ENCODE measurements around the gene ADAMTSL1.

ADAMTSL1 gene

DNA sequence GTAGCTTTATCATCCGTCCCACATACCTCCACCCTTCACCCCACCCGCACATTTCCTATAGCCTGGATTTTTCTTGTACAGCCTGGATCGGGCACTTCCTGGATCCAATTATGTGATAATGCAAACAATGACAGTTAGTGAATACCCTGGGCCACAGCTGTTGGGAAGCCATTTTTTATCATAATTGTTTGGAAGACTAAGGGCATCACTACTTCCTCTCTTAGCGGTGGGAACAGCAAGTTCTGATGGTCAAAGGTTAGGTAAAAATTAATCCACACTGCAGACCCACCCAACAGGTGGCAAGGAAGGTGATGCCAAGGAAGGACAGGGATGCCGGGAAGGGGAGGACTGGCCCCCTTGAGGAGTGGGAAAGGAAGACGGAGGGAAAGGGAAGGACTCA, 375.3 kb downstream of the ADAMTSL1 start:
- no peak for DNase-seq (ENCODE audit: low read depth in 1 of 2, low spot score in 1 of 2)
- Histone ChIP-seq H3K27me3 (ENCODE audit: insufficient read depth, poor library complexity, severe bottlenecking) (no peaks in the 10 kb centered on the region), H3K4me3 (replicated peaks; ENCODE audit: insufficient read depth, low read length) (no peak overlapping the region), H3K27ac (replicated peaks) (no peak overlapping the region)
- TF ChIP-seq POLR2AphosphoS5 (IDR thresholded peaks at IDR 0.05; ENCODE audit: low read depth), result no peak
- TF ChIP-seq, protein P1, sequence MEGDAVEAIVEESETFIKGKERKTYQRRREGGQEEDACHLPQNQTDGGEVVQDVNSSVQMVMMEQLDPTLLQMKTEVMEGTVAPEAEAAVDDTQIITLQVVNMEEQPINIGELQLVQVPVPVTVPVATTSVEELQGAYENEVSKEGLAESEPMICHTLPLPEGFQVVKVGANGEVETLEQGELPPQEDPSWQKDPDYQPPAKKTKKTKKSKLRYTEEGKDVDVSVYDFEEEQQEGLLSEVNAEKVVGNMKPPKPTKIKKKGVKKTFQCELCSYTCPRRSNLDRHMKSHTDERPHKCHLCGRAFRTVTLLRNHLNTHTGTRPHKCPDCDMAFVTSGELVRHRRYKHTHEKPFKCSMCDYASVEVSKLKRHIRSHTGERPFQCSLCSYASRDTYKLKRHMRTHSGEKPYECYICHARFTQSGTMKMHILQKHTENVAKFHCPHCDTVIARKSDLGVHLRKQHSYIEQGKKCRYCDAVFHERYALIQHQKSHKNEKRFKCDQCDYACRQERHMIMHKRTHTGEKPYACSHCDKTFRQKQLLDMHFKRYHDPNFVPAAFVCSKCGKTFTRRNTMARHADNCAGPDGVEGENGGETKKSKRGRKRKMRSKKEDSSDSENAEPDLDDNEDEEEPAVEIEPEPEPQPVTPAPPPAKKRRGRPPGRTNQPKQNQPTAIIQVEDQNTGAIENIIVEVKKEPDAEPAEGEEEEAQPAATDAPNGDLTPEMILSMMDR (IDR thresholded peaks at IDR 0.05; ENCODE audit: insufficient read depth, low read length), result no peak
- no peak for TF ChIP-seq GABPA (IDR thresholded peaks at IDR 0.05; ENCODE audit: low read depth)
- TF ChIP-seq SPI1 (IDR thresholded peaks at IDR 0.05; ENCODE audit: borderline replicate concordance, low read depth), result no peak
- TF ChIP-seq REST (IDR thresholded peaks at IDR 0.05; ENCODE audit: insufficient replicate concordance, low read depth), result no peak

- Histone ChIP-seq H3K4me3 (replicated peaks; ENCODE audit: insufficient read depth, low read length) (no peak overlapping the region), H3K27ac (replicated peaks) (no peak overlapping the region), H3K27me3 (ENCODE audit: insufficient read depth, poor library complexity, severe bottlenecking) (no peaks in the 10 kb centered on the region)
- no peak for DNase-seq (ENCODE audit: low read depth in 1 of 2, low spot score in 1 of 2)
- no peak for TF ChIP-seq GABPA (IDR thresholded peaks at IDR 0.05; ENCODE audit: low read depth)
These were observed 376.1 kb downstream of the ADAMTSL1 start for GRCh38 chr9:18849890-18850677.

DNA sequence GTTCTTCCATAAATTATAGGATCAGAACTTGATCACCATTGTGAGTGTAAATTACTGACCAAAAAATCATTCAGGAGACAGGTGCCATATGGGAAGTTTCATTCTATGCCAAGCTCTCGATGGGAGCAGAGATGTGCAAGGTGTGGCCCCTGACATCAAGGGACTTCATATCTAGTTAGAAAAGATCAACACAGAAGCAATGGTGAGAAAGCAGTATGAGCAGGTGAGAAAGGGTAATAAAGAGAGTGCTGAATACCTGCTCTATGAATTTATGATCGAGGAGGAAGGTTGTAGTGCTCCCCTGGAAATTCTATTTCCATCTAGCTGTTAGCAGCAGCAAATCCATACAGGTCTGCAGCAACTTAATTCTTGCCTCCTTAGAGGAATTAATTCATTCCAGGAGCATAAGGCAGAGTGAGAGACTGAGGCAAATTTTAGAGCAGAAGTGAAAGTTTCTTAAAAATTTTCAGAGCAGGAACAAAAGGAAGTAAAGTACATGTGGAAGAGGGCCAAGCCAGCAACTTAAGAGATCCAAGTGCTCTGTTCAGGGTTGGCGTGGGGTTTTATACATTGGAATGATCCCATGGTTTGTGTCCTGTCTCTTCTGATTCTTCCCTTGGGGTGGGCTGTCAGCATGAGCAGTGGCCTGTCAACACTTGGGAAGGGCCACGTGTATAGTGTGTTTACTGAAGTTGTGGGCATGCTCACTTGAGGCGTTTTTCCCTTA, 377.3 kb downstream of the ADAMTSL1 start:
- no peak for DNase-seq (ENCODE audit: low read depth in 1 of 2, low spot score in 1 of 2)
- Histone ChIP-seq H3K27ac (replicated peaks) (no peak overlapping the region), H3K27me3 (ENCODE audit: insufficient read depth, poor library complexity, severe bottlenecking) (no peaks in the 10 kb centered on the region), H3K4me3 (replicated peaks; ENCODE audit: insufficient read depth, low read length) (no peak overlapping the region)
- TF ChIP-seq SPI1 (IDR thresholded peaks at IDR 0.05; ENCODE audit: borderline replicate concordance, low read depth) (no peak), REST (IDR thresholded peaks at IDR 0.05; ENCODE audit: insufficient replicate concordance, low read depth) (no peak), POLR2AphosphoS5 (IDR thresholded peaks at IDR 0.05; ENCODE audit: low read depth) (no peak)
- TF ChIP-seq, protein P1 (IDR thresholded peaks at IDR 0.05; ENCODE audit: insufficient read depth, low read length), result no peak

DNA sequence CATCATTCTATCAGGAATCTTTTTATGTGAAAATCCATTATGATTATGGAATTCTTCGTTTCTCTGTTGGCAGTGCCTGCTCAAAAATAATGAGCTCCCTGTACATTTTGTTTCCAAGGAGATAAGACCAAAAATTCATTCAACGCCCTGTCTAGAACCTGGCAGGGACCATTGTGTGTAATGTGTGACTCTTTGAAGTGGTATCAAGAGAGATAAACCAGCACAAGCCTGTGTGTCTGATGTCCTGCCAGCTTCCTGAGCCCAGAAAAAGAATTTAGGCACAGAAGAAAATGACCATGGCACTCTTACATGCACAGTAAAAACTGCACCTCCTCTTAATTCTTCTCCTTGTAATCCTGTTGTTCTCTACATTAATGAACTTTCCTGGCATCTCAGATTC, 381.7 kb downstream of the ADAMTSL1 start:
- TF ChIP-seq GABPA (IDR thresholded peaks at IDR 0.05; ENCODE audit: low read depth), result no peak
- TF ChIP-seq, protein P1 (IDR thresholded peaks at IDR 0.05; ENCODE audit: insufficient read depth, low read length), result no peak
- TF ChIP-seq SPI1 (IDR thresholded peaks at IDR 0.05; ENCODE audit: borderline replicate concordance, low read depth), result no peak
- no peak for TF ChIP-seq REST (IDR thresholded peaks at IDR 0.05; ENCODE audit: insufficient replicate concordance, low read depth)
- no peak for TF ChIP-seq POLR2AphosphoS5 (IDR thresholded peaks at IDR 0.05; ENCODE audit: low read depth)
- Histone ChIP-seq H3K27me3 (ENCODE audit: insufficient read depth, poor library complexity, severe bottlenecking) (no peaks in the 10 kb centered on the region), H3K27ac (replicated peaks) (no peak overlapping the region), H3K4me3 (replicated peaks; ENCODE audit: insufficient read depth, low read length) (no peak overlapping the region)
- DNase-seq (ENCODE audit: low read depth in 1 of 2, low spot score in 1 of 2), result no peak

Data from HL-60 (cell line).